AG09319 (cell line): ENCODE results near the gene MPHOSPH9.

Source experiments
- DNase-seq: peaks from one replicate; pipeline ENCODE4 v3.0.0-alpha.2; 2010; ENCODE audit warnings: low read depth; ENCODE audit errors: extremely low read depth
- TF ChIP-seq, protein P1 (sequence below): IDR thresholded peaks from 2 replicates; pipeline ENCODE4 v1.5.1; 2011; ENCODE audit warnings: low read depth, mild to moderate bottlenecking, inconsistent platforms, low read length, moderate library complexity

MPHOSPH9 gene

DNA sequence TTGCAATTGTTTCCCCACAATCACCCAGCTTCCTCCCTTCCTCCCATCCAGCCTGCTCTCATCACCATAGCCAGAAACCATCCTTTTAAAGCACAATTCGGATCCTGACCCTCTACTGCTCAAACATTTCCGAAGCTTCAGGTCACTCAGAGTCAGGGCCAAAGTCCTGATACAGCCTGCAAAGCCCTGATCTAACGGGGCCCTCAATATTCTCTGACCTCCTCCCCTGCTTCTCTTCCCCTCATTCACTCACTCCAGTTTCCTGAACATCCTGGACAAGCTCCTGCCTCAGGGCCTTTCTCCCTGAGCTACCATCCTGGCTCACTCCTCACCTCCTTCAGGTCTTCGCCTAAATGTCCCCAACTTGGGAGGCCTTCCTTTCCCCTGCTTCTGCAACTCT lies 128.1 kb downstream of the MPHOSPH9 start:
- TF ChIP-seq, protein P1, sequence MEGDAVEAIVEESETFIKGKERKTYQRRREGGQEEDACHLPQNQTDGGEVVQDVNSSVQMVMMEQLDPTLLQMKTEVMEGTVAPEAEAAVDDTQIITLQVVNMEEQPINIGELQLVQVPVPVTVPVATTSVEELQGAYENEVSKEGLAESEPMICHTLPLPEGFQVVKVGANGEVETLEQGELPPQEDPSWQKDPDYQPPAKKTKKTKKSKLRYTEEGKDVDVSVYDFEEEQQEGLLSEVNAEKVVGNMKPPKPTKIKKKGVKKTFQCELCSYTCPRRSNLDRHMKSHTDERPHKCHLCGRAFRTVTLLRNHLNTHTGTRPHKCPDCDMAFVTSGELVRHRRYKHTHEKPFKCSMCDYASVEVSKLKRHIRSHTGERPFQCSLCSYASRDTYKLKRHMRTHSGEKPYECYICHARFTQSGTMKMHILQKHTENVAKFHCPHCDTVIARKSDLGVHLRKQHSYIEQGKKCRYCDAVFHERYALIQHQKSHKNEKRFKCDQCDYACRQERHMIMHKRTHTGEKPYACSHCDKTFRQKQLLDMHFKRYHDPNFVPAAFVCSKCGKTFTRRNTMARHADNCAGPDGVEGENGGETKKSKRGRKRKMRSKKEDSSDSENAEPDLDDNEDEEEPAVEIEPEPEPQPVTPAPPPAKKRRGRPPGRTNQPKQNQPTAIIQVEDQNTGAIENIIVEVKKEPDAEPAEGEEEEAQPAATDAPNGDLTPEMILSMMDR = no peak
- no peak for DNase-seq
